Smooth muscle cell of the umbilical artery (primary cell): ENCODE data around the gene ARHGAP9. TPM values are rescaled to one million over a fixed set of nuclear protein-coding genes. Genes with fewer than 3 reads are reported as not detected.

Experiments
- total RNA-seq: library from RNA; depleted of rRNA; stranded (reverse); fragments of >200 nt; gene quantifications from 2 replicates; pipeline ENCODE4 v1.2.3, GENCODE V29; 2014

The ARHGAP9 gene
- total RNA-seq = 0.14 TPM in 1 of 2 replicates, not detected in the other

GRCh38 chr12:57479376-57480115 lies at the start of gene ARHGAP9:
Gene ARHGAP9, minus strand, starts transcription at chr12:57479866. Its CDS starts 460 bp downstream, at chr12:57479406.

DNA sequence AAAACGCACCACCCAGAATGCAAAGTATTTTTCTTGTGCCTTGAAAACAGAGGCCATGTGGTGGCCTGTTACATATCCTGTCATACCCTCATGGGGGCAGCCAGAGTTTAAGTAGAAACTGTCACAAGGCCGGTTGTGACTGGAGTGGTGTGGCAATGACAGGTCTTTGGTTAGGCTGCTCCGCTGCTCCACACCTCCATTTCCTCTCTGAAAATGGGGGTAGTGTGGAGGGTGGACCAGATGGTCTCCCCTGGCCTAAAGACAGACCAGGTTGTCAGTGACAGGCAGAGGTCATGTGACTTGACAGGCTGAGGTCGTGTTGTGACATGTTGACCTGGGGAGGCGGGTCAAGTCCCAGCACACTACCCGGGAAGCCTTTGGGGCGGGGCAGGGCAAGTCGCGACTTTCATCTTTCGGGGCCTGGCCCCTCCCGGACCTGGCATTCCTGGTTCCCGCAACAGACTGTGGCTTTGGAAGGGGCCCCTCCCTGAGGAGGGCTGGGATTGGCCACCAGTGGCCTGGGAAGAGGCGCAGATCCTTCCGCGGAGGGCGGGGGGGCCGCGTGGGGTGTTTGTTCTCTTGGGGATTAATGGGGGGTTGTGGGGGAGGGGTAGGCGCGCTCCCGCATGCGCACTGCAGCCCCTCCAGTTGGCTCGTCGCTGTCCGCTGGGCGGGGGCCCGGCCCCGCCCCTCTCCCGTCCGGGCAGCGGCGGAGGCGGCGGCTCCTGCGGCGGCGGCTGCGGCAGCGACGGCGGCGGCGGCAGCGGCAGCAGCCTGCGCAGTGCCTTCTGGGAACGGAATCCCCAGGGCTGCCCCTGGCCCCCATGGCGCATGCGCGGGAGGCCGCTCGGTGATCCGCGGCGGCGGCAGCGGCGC lies 42.6 kb upstream of the ARHGAP9 start, which contains the start of gene MBD6:
Gene MBD6 (plus strand): TSS at position 814 of the 876 bp plus-strand sequence. CDS start 1,480 bp downstream, outside the sequence.

GRCh38 chr12:57520053-57520818 lies 40.6 kb upstream of the ARHGAP9 start, which contains the start of gene DDIT3:
Gene DDIT3, minus strand, starts transcription at chr12:57520514. Its CDS starts 3,108 bp downstream, at chr12:57517406.

GRCh38 chr12:57487597-57488401 lies 8.1 kb upstream of the ARHGAP9 start, which contains the start of gene MARS1:
Gene MARS1, plus strand, starts transcription at chr12:57488068. Its CDS starts 23 bp downstream, at chr12:57488091.

GRCh38 chr12:57459750-57460467 lies 19.8 kb downstream of the ARHGAP9 start, which contains the start of gene GLI1:
Gene GLI1, plus strand, starts transcription at chr12:57459785. Its CDS starts 3,907 bp downstream, at chr12:57463692.

GRCh38 chr12:57454566-57455373 lies 24.9 kb downstream of the ARHGAP9 start, which contains the start of gene INHBE:
Gene INHBE, plus strand, starts transcription at chr12:57455307. Its CDS starts 230 bp downstream, at chr12:57455537.

GRCh38 chr12:57434517-57435223 lies 45.0 kb downstream of the ARHGAP9 start, which contains the start of gene INHBC:
Gene INHBC, plus strand, starts transcription at chr12:57434784. Its CDS starts 103 bp downstream, at chr12:57434887.

GRCh38 chr12:57430931-57431566 lies 48.6 kb downstream of the ARHGAP9 start, which contains the start of gene R3HDM2:
Gene R3HDM2, minus strand, starts transcription at chr12:57431043. Its CDS starts 120,615 bp downstream, at chr12:57310428.

Other genes with a start within 250 kb of the ARHGAP9 start
- not detected in 2 replicates for gene STAC3, start 228.7 kb downstream of the ARHGAP9 start, total RNA-seq
- 14.0 and 23.2 TPM in 2 replicates for gene R3HDM2, start 48.8 kb downstream of the ARHGAP9 start, total RNA-seq
- gene INHBC, start 45.1 kb downstream of the ARHGAP9 start, total RNA-seq = not detected in 2 replicates
- 2.3 and 7.4 TPM in 2 replicates for gene INHBE, start 24.6 kb downstream of the ARHGAP9 start, total RNA-seq
- gene GLI1, start 20.1 kb downstream of the ARHGAP9 start, total RNA-seq = 0.30 and 0.74 TPM in 2 replicates
- 169 and 173 TPM in 2 replicates for gene MARS1, start 8.2 kb upstream of the ARHGAP9 start, total RNA-seq
- gene DDIT3, start 40.6 kb upstream of the ARHGAP9 start, total RNA-seq = 26.5 and 96.8 TPM in 2 replicates
- gene MBD6, start 43.0 kb upstream of the ARHGAP9 start, total RNA-seq = 4.5 and 12.5 TPM in 2 replicates
- 81.4 and 125 TPM in 2 replicates for gene DCTN2, start 67.3 kb upstream of the ARHGAP9 start, total RNA-seq
- gene KIF5A, start 70.2 kb upstream of the ARHGAP9 start, total RNA-seq = 0.59 and 1.6 TPM in 2 replicates
- 16.6 and 31.5 TPM in 2 replicates for gene PIP4K2C, start 111.3 kb upstream of the ARHGAP9 start, total RNA-seq
- 20.5 and 22.9 TPM in 2 replicates for gene DTX3, start 125.0 kb upstream of the ARHGAP9 start, total RNA-seq
- gene ARHGEF25, start 131.6 kb upstream of the ARHGAP9 start, total RNA-seq = 29.2 and 36.2 TPM in 2 replicates
- gene B4GALNT1, start 153.3 kb upstream of the ARHGAP9 start, total RNA-seq = 3.3 and 7.1 TPM in 2 replicates
- gene OS9, start 214.3 kb upstream of the ARHGAP9 start, total RNA-seq = 386 and 569 TPM in 2 replicates